A549 (cell line): ENCODE measurements around the gene ZC3H10.

ENCODE experiments used
- BCL3 ChIP-seq: fragments of >200 bp; sonication (Bioruptor Twin); formaldehyde crosslinking; IDR thresholded peaks from 3 replicates; pipeline ENCODE4 v1.6.1; 2016
- CHD2 ChIP-seq: fragments of 150-350 bp; IDR thresholded peaks from 2 replicates; pipeline ENCODE4 v1.6.1; 2014; ENCODE audit warnings: low read length; ENCODE audit not compliant: partially characterized antibody
- ESRRA ChIP-seq: fragments of 150-350 bp; IDR thresholded peaks from 2 replicates; pipeline ENCODE4 v1.6.1; 2014; ENCODE audit warnings: mild to moderate bottlenecking, low read length, borderline replicate concordance
- JUNB ChIP-seq: fragments of >200 bp; sonication (Bioruptor Twin); formaldehyde crosslinking; IDR thresholded peaks from 2 replicates; pipeline ENCODE4 v1.6.1; 2016
- MAX ChIP-seq: IDR thresholded peaks from 2 replicates; pipeline ENCODE4 v1.6.1; 2012
- POLR2A ChIP-seq: IDR thresholded peaks from 2 replicates; pipeline ENCODE4 v1.6.1; 2012; ENCODE audit warnings: mild to moderate bottlenecking, low read length
- SMC3 ChIP-seq: fragments of >200 bp; sonication (Bioruptor Twin); formaldehyde crosslinking; IDR thresholded peaks from 3 replicates; pipeline ENCODE4 v1.6.1; 2018; ENCODE audit warnings: inconsistent platforms
- SREBF2 ChIP-seq: fragments of 450-650 bp; IDR thresholded peaks from 2 replicates; pipeline ENCODE4 v1.6.1; 2014; ENCODE audit warnings: mild to moderate bottlenecking, moderate library complexity

- no peak for TF ChIP-seq SMC3
- TF ChIP-seq JUNB, result no peak
- no peak for TF ChIP-seq MAX
- no peak for TF ChIP-seq BCL3
- TF ChIP-seq POLR2A, result no peak
- TF ChIP-seq CHD2, result no peak
- TF ChIP-seq ESRRA, result no peak
- no peak for TF ChIP-seq SREBF2
These were observed 20.3 kb upstream of the ZC3H10 start for GRCh38 chr12:56097738-56098137.
